Measurements from ENCODE around the gene SPO11.

SPO11 gene

DNA sequence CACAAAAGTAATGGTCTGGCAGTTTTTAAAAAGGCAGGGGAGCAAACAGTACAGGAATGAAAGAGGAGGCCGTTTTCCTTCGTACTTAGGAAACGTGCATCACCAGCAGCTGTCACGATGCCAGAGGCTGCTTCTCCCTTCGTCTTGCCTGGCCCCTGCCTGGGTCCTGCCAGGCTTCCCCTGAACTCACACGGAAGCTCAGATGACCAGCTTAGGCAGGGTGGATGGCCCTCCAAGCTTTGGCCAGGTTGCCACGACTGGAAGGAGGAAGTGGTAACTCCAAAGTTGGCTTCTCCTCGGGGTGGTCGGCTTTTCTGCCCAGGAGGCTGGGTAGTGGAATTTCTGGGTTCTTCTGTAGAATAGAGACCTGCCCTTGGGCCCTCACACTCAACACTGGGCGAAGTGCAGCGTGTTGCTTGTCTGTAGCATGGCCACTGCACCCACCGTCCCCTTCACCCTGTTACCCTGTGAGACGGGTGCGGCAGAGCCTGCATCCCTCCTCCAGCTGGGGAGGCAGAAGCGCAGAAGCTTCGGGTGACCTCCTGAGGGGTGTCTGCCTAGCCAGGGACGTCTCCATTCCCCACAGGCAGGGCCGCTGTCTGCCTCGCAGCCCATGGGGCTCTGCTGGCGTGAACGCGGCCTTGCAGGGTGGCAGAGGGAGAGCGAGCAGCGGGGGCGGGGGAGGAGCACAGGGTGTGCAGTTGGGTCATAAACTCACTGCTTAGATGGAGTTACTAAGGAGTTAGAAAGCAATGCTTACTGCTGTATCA, 43.2 kb downstream of the SPO11 start:
- DNase-seq (ENCODE audit: low read depth): no peak
- H3K4me3 ChIP-seq (ENCODE audit: control insufficient read depth, low read depth, low read length): no peak overlapping the region
- TF ChIP-seq, protein P1, sequence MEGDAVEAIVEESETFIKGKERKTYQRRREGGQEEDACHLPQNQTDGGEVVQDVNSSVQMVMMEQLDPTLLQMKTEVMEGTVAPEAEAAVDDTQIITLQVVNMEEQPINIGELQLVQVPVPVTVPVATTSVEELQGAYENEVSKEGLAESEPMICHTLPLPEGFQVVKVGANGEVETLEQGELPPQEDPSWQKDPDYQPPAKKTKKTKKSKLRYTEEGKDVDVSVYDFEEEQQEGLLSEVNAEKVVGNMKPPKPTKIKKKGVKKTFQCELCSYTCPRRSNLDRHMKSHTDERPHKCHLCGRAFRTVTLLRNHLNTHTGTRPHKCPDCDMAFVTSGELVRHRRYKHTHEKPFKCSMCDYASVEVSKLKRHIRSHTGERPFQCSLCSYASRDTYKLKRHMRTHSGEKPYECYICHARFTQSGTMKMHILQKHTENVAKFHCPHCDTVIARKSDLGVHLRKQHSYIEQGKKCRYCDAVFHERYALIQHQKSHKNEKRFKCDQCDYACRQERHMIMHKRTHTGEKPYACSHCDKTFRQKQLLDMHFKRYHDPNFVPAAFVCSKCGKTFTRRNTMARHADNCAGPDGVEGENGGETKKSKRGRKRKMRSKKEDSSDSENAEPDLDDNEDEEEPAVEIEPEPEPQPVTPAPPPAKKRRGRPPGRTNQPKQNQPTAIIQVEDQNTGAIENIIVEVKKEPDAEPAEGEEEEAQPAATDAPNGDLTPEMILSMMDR (conservative IDR thresholded peaks at IDR 0.05; ENCODE audit: control insufficient read depth, insufficient read depth, low read depth, low read length): no peak

DNA sequence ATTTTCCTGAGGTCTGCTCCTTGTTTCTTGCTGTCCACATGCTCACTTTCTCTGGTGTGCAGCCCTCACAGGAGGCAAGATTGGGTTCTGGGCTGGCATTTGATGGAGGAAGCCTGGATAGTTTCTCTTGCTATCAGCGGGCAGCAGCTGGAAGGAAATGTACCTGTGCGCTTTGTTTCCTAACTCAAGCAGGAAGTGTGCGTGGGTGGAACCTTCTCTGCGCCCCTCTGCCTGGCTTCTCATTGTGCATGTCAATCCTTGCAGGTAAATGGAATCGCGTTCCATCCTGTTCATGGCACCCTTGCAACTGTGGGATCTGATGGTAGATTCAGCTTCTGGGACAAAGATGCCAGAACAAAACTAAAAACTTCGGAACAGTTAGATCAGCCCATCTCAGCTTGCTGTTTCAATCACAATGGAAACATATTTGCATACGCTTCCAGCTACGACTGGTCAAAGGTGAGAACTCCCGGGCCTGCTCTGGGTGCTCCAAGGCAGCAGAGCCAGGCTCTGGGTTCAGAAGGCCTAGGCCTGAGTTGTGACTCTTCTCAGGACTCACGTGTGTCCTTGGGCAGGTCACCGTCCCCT, 44.8 kb downstream of the SPO11 start:
- DNase-seq (ENCODE audit: low read depth): no peak
- H3K4me3 ChIP-seq (ENCODE audit: control insufficient read depth, low read depth, low read length): no peak overlapping the region
- TF ChIP-seq, protein P1 (conservative IDR thresholded peaks at IDR 0.05; ENCODE audit: control insufficient read depth, insufficient read depth, low read depth, low read length): no peak

DNA sequence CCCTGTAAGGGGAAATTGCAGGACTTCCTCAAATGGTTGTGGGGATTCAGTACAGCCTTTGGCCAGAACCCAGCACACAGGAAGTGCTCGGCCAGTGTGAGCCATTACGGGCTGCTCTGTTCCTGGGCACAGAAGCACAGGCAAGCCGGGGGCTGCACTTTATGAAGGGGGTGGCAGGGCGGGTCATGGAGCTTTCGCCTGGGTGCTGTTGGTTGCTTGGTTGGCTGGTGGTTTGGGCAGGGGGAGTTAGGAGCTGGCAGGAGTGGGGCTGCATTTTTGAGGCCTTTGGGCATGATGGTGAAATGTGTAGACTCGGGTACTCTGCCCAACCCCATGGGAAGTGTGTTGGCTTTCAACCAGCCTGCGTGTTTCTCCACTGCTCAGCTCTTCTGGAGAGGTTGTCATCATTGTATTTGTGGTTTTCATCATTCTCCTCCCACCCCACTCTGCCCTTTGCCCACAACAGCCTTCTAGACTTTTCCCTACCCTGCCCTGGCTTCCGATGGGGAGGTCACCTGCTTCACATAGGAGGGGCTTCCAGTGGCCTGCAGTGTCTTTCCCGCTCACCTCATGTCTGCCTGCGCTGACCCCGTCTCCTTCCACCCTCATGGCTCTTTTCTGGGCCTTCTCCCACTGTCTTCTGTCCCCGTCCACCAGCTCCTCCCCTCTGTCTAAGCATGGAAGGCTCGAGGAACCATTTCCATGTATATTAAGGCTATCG, 45.5 kb downstream of the SPO11 start:
- H3K4me3 ChIP-seq (ENCODE audit: control insufficient read depth, low read depth, low read length): no peak overlapping the region
- TF ChIP-seq, protein P1 (conservative IDR thresholded peaks at IDR 0.05; ENCODE audit: control insufficient read depth, insufficient read depth, low read depth, low read length): no peak
- no peak for DNase-seq (ENCODE audit: low read depth)

DNA sequence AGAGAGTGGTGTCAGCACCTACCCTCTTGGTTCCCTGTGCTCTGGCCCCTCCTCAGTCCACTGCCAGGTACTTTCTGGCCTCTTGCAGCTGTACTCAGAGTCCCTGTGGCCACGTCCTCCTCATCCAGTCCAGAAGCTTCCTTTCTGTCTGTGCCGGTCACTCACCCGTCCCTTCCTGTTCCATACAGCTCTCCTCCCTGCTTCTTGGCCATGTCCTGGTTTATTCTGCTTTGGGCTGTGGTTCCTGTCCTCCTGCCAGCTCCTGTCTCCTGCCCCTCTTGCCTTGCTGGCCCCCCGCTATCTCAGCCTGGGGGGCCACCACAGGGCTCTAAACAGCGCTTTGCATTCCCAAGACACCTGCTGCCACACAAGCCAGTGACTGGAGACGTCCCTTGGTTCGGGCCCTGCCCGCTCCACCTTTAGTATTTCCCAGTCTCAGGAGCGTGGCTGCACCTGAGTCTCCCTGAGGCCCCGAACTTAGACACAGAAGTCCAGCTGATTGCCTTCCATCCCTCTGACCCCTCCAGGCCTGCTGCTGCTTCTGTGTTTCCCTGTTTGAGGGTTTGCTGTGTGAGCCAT, 46.1 kb downstream of the SPO11 start:
- DNase-seq (ENCODE audit: low read depth): no peak
- H3K4me3 ChIP-seq (ENCODE audit: control insufficient read depth, low read depth, low read length): no peak overlapping the region
- TF ChIP-seq, protein P1 (conservative IDR thresholded peaks at IDR 0.05; ENCODE audit: control insufficient read depth, insufficient read depth, low read depth, low read length): no peak

DNA sequence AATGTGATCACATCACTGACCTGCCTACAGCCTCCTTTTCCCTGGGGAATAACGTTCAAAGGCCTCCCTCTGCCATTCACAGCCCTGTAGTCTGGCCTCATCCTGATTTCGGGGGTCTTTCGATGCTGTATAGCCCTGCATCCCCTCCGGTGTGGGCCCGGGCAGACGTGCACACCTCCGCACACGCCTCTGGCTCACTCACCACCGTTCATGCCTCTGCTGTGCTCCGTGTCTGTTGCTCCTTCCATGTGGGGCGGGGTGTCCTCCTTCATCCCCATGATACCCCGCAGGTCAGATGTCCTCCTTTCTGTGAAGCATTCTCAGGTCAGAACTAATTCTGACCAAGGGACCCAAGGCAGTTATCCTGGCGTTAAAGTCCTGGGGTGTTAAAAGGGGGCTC, 47.7 kb downstream of the SPO11 start:
- TF ChIP-seq, protein P1 (conservative IDR thresholded peaks at IDR 0.05; ENCODE audit: control insufficient read depth, insufficient read depth, low read depth, low read length): no peak
- no peak overlapping the region for H3K4me3 ChIP-seq (ENCODE audit: control insufficient read depth, low read depth, low read length)
- no peak for DNase-seq (ENCODE audit: low read depth)

DNA sequence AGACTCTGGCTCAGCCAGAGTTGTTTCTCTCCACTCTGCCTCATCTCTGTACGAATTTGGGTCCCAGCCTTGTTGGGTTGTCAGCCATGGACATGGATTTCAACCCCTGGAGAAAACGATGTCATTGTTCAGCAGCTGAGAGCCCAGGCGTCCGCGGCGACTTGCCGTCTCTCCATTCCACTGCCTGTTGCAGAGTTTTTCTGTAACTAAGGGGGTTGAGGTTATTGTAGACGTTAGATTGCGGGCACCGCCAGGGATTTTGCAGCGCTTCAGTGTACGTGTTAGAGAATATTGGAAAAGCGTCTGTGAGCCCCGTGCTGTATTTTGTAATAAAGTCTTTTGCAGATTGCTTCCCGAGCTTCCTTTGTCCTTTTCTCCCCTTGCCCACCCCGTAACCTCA, 48.5 kb downstream of the SPO11 start:
- no peak overlapping the region for H3K4me3 ChIP-seq (ENCODE audit: control insufficient read depth, low read depth, low read length)
- no peak for DNase-seq (ENCODE audit: low read depth)
- TF ChIP-seq, protein P1 (conservative IDR thresholded peaks at IDR 0.05; ENCODE audit: control insufficient read depth, insufficient read depth, low read depth, low read length): no peak
